IPS-18a (cell line): ENCODE results near the gene PRDM4.

Experiments used
- H3K27ac ChIP-seq: one replicate; pipeline ENCODE4 v1.5.1; 2013; ENCODE audit warnings: low read length
- H3K27me3 ChIP-seq: one replicate; pipeline ENCODE4 v1.6.1; 2013; ENCODE audit warnings: mild to moderate bottlenecking, low read length; ENCODE audit not compliant: control insufficient read depth, insufficient read depth
- H3K36me3 ChIP-seq: one replicate; pipeline ENCODE4 v1.6.1; 2013; ENCODE audit warnings: low read depth, low read length; ENCODE audit not compliant: control insufficient read depth
- H3K4me1 ChIP-seq: one replicate; pipeline ENCODE4 v1.6.1; 2013; ENCODE audit warnings: low read depth, low read length; ENCODE audit not compliant: control insufficient read depth
- H3K4me3 ChIP-seq: one replicate; pipeline ENCODE4 v1.5.1; 2013; ENCODE audit warnings: low read length
- H3K9ac ChIP-seq: one replicate; pipeline ENCODE4 v1.6.1; 2013; ENCODE audit warnings: mild to moderate bottlenecking, low read length, moderate library complexity
- H3K9me3 ChIP-seq: one replicate; pipeline ENCODE4 v1.6.1; 2013; ENCODE audit warnings: low read depth, low read length; ENCODE audit not compliant: control insufficient read depth

Gene PRDM4

GRCh38 chr12:107764626-107765025 lies 3.7 kb upstream of the PRDM4 start:
- H3K4me3 ChIP-seq, result no peak overlapping the region
- H3K36me3 ChIP-seq, result no peaks in the 10 kb centered on the region
- peaks cover 6% of the 10 kb centered on the region for H3K27me3 ChIP-seq
- H3K9me3 ChIP-seq, result no peaks in the 10 kb centered on the region
- H3K27ac ChIP-seq, result no peak overlapping the region
- H3K4me1 ChIP-seq, result peaks cover 6% of the 10 kb centered on the region
- no peak overlapping the region for H3K9ac ChIP-seq

GRCh38 chr12:107762874-107763273 lies 1.9 kb upstream of the PRDM4 start:
- Histone ChIP-seq H3K9me3 (no peaks in the 10 kb centered on the region), H3K4me1 (peaks cover 9% of the 10 kb centered on the region), H3K27ac (no peak overlapping the region), H3K4me3 (no peak overlapping the region), H3K36me3 (peaks cover under 1% of the 10 kb centered on the region), H3K27me3 (peaks cover 6% of the 10 kb centered on the region), H3K9ac (no peak overlapping the region)

GRCh38 chr12:107761502-107761904 lies 566 bp upstream of the PRDM4 start:
- Histone ChIP-seq H3K27me3 (peaks cover 6% of the 10 kb centered on the region), H3K4me1 (peaks cover 9% of the 10 kb centered on the region), H3K9ac (peak overlapping the region; percentile 78), H3K4me3 (peak overlapping the region; percentile 94), H3K36me3 (peaks cover 14% of the 10 kb centered on the region), H3K27ac (peak overlapping the region; percentile 64), H3K9me3 (no peaks in the 10 kb centered on the region)

DNA sequence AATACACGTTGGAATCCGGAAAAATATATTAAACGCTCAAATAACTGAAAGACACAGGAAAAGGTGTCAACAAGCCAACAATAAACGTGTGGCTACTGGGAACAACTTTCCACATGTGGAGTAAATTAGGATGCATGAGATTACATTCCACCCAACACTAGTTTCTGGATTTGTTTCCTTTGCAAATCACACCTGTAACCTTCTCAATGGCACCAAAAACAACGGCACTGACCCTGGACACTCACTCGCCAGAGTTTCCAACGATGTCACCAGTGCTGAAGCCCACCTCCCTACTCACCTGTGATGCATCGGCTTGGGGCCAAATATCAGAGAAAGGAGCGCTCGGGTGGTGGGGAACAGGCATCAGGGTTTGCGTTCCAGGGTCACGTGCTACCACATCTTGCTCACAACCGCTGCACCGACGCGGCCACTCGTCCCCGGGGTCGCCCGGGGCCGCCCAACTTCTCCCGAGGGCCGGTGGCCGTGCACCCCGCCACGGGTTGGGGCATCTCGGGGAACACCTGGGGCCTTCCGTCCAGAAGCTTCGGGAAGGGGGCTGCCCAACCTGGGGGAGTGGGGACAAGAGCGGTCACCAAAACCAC lies 629 bp downstream of the PRDM4 start:
- Histone ChIP-seq H3K4me1 (peaks cover 9% of the 10 kb centered on the region), H3K9ac (peak overlapping the region; percentile 68), H3K27me3 (peaks cover 6% of the 10 kb centered on the region), H3K9me3 (no peaks in the 10 kb centered on the region), H3K36me3 (peaks cover 21% of the 10 kb centered on the region), H3K27ac (no peak overlapping the region), H3K4me3 (peak overlapping the region; percentile 94)

DNA sequence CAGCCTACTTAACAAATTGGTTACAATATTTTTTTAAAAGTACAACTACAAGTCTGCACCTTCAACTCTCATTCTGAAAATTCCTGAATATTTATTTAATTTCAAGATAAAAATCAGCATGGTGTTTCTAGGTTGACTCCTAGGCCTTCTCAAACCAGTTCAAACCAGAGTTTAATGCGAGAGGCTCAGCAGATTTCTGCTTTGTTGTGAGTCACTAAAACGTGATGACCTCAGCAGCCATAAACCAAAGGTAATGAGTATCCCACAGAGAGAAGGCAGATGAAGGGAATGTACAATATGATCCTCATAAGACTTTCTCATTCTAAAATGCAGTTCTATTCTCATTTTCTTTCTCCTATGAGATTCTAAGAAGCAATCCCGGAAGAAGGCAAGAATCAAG lies 1.5 kb downstream of the PRDM4 start:
- no peaks in the 10 kb centered on the region for H3K9me3 ChIP-seq
- peak overlapping the region; percentile 94 for H3K4me3 ChIP-seq
- peaks cover 6% of the 10 kb centered on the region for H3K27me3 ChIP-seq
- no peak overlapping the region for H3K27ac ChIP-seq
- peaks cover 9% of the 10 kb centered on the region for H3K4me1 ChIP-seq
- H3K36me3 ChIP-seq, result peaks cover 29% of the 10 kb centered on the region
- H3K9ac ChIP-seq, result peak overlapping the region; percentile 68

GRCh38 chr12:107749083-107749482 lies 11.9 kb downstream of the PRDM4 start:
- Histone ChIP-seq H3K4me3 (no peak overlapping the region), H3K9me3 (no peaks in the 10 kb centered on the region), H3K27me3 (no peaks in the 10 kb centered on the region), H3K9ac (no peak overlapping the region), H3K4me1 (no peaks in the 10 kb centered on the region), H3K36me3 (peaks cover 60% of the 10 kb centered on the region), H3K27ac (no peak overlapping the region)

- no peak overlapping the region for H3K27ac ChIP-seq
These were observed 12.5 kb downstream of the PRDM4 start for GRCh38 chr12:107748472-107748871.

GRCh38 chr12:107736914-107737313 lies 24.0 kb downstream of the PRDM4 start:
- Histone ChIP-seq H3K9me3 (no peaks in the 10 kb centered on the region), H3K9ac (no peak overlapping the region), H3K36me3 (peaks cover 75% of the 10 kb centered on the region), H3K27ac (no peak overlapping the region), H3K4me3 (no peak overlapping the region), H3K4me1 (no peaks in the 10 kb centered on the region), H3K27me3 (no peaks in the 10 kb centered on the region)

More at GRCh38 chr12:107748472-107748871, 12.5 kb downstream of the PRDM4 start:
- Histone ChIP-seq H3K9me3 (no peaks in the 10 kb centered on the region), H3K4me1 (no peaks in the 10 kb centered on the region), H3K4me3 (no peak overlapping the region), H3K9ac (no peak overlapping the region), H3K36me3 (peaks cover 61% of the 10 kb centered on the region), H3K27me3 (no peaks in the 10 kb centered on the region)

DNA sequence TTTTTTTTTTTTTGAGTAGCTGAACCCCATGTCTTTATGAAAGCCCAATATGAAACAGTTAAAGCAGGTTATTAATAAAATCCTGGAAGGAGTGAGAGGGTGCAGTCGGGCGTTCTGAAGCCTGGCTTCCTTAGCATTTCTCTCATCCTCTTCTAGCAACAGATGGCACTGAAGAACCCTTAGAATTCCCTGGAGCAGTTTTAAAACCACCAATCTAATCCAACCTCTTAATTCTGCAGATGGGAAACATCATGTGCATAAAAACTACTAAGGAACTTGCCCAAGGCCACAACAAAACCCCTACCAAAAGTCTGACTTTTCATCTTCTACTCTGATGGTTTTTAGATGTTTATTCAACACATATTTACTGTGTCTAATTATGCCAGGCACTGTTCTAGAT lies 25.2 kb downstream of the PRDM4 start:
- Histone ChIP-seq H3K27me3 (no peaks in the 10 kb centered on the region), H3K9me3 (no peaks in the 10 kb centered on the region), H3K36me3 (peaks cover 64% of the 10 kb centered on the region), H3K4me1 (no peaks in the 10 kb centered on the region), H3K9ac (no peak overlapping the region), H3K27ac (no peak overlapping the region), H3K4me3 (no peak overlapping the region)

- H3K4me3 ChIP-seq, result no peak overlapping the region
- H3K36me3 ChIP-seq, result peaks cover 49% of the 10 kb centered on the region
- H3K9ac ChIP-seq, result no peak overlapping the region
- no peaks in the 10 kb centered on the region for H3K27me3 ChIP-seq
- H3K4me1 ChIP-seq, result no peaks in the 10 kb centered on the region
- H3K27ac ChIP-seq, result no peak overlapping the region
- H3K9me3 ChIP-seq, result no peaks in the 10 kb centered on the region
These were observed 26.8 kb downstream of the PRDM4 start for GRCh38 chr12:107734139-107734538.

DNA sequence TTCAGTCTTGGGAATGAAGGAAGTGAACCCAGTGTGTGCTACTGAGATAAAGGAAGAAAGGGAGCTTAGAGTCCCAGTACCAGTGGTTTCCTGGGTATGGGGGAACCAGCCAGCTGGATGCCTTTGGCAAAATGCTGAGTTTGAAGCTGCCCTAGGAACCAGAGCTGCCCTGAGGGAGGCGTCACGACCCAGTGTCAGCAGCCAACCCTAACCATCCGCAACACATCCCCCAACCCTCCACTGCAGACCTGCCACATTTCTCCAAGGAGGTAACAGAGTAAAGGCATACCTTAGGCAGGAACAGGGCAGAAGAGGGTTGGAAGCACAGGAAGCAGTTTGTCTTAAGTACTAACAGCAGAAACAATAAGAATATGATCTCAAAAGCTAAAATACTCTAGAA lies 28.6 kb downstream of the PRDM4 start:
- Histone ChIP-seq H3K9me3 (no peaks in the 10 kb centered on the region), H3K4me1 (no peaks in the 10 kb centered on the region), H3K4me3 (no peak overlapping the region), H3K27me3 (no peaks in the 10 kb centered on the region), H3K36me3 (peaks cover 32% of the 10 kb centered on the region), H3K27ac (no peak overlapping the region), H3K9ac (no peak overlapping the region)

DNA sequence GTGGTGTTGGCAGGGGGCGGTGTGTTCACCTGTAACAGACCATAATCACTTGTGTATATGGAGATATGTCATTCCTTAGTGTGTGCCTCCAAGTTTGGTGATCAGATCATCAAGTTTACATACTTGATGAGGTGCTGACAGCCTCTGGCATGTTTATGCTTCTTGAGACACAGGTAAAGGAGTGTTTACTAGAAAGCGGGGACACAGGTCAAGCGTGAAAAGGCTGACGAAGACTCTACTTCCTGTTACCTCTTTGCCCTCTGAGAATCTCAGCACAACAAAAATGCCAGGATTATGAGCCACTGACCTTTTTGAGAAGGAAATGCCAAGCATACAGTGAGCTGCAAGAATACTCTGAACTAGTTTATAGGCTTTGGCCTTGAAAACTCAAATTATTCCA lies 29.6 kb downstream of the PRDM4 start:
- Histone ChIP-seq H3K4me3 (no peak overlapping the region), H3K36me3 (peaks cover 23% of the 10 kb centered on the region), H3K9ac (no peak overlapping the region), H3K4me1 (no peaks in the 10 kb centered on the region), H3K27me3 (no peaks in the 10 kb centered on the region), H3K9me3 (no peaks in the 10 kb centered on the region), H3K27ac (no peak overlapping the region)
